ENCODE data around the gene TUBA4B.

The TUBA4B gene

DNA sequence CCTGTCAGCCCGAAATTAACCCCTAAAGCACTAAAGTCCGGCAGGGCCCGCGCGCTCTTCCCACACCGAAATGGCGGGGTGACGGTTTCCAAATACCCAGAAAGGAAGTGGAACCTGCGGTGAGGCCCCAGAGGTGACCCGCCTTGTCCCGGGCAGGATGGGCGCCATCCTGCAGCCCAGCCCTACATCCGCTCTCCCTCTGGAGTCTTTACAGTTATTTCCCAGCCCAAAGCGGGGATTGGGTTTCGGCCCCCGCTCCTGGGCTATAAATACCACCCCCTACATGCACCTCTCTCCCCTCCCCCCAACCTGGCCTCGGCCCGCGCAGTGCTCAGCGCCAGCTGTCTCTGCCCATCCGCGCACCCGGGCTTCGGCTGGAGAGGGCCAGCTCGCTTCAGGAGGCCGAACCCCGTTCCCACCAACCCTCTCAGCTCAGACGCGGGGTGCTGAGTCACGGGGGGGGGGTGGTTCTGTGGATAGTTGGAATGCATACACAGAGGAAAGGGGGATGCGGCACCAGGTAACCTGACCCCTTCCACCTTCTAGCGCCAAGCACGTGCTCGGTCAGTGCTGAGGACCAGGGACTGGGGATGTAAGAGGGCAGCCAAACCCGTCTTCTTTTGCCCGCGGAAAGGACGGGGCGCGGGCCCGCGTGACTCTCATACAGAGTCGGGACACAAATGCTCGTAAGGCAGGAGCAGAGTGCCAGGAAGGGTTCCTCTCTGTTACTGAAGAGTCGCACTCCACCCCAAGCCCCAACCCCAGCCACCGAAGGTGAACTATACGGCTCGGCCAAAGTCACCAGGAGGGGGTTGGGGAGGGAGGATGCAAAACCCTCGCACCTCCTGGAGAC is at the start of gene TUBA4B:
Gene TUBA4B, plus strand, starts transcription at position 344 of the 853 bp plus-strand sequence. Its CDS starts 165 bp downstream, at position 509.
- H3K4me1 ChIP-seq (ENCODE audit: control insufficient read depth in 5 of 5, insufficient read depth in 5 of 5, low read length in 5 of 5), result peaks cover 7 to 52% (median 40%) of the 10 kb centered on the region in 5 donors
- H3K27me3 ChIP-seq (ENCODE audit: control insufficient read depth in 5 of 5, insufficient read depth in 4 of 5, low read length in 5 of 5), result peaks cover 8 to 36% (median 29%) of the 10 kb centered on the region in 5 donors
- H3K36me3 ChIP-seq (ENCODE audit: control insufficient read depth in 5 of 5, insufficient read depth in 5 of 5, low read length in 5 of 5), result peaks cover 0 to 22% (median 8%) of the 10 kb centered on the region in 5 donors
- peak within 1 kb of the TSS in 4 of 5 donors; percentile 20 to 69 (median 58) for H3K9ac ChIP-seq (ENCODE audit: low read length in 5 of 5)
- H3K9me3 ChIP-seq (ENCODE audit: control insufficient read depth in 5 of 5, low read length in 5 of 5), result no peaks in the 10 kb centered on the region
- H3K4me3 ChIP-seq (ENCODE audit: low read depth in 1 of 5, low read length in 5 of 5), result peak within 1 kb of the TSS; percentile 36 to 82 (median 69)
- no peak within 1 kb of the TSS for H3K27ac ChIP-seq (ENCODE audit: low read depth, low read length)

DNA sequence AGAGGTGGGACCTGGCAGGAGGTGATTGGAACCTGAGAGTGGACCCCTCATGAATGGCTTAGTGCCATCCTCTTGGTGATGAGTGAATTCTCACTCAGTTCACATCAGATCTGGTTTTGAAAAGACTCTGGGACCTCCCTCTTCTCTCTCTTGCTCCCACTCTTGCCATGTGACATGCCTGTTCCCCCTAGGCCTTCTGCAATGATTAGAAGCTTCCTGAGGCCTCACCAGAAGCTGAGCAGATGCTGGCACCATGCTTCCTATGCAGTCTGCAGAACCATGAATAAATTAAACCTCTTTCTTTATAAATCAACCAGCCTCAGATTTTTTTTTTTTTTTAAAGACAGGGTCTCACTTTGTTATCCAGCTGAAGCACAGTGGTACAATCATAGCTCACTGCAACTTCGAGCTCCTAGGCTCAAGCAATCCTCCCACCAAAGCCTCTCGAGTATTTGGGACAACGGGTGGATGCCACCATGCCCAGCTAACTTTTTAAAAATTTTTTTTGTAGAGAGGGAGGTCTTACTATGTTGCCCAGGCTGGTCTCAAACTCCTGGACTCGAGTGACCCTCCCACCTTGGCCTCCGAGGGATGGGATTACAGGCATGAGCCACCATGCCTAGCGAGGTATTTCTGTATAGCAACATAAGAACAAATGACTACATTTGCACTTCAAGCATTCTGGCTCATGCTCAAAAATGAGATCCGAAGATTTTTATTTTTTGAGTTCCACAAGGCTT is 48.4 kb upstream of the TUBA4B start:
- Histone ChIP-seq H3K4me1 (ENCODE audit: control insufficient read depth in 5 of 5, insufficient read depth in 5 of 5, low read length in 5 of 5) (peaks cover 9 to 27% (median 23%) of the 10 kb centered on the region in 5 donors), H3K9me3 (ENCODE audit: control insufficient read depth in 5 of 5, low read length in 5 of 5) (no peaks in the 10 kb centered on the region), H3K27me3 (ENCODE audit: control insufficient read depth in 5 of 5, insufficient read depth in 4 of 5, low read length in 5 of 5) (no peaks in the 10 kb centered on the region), H3K27ac (ENCODE audit: low read depth, low read length) (no peak overlapping the region), H3K9ac (ENCODE audit: low read length in 5 of 5) (no peak overlapping the region), H3K36me3 (ENCODE audit: control insufficient read depth in 5 of 5, insufficient read depth in 5 of 5, low read length in 5 of 5) (peaks cover 0 to 20% (median 15%) of the 10 kb centered on the region in 5 donors), H3K4me3 (ENCODE audit: low read depth in 1 of 5, low read length in 5 of 5) (no peak overlapping the region)

DNA sequence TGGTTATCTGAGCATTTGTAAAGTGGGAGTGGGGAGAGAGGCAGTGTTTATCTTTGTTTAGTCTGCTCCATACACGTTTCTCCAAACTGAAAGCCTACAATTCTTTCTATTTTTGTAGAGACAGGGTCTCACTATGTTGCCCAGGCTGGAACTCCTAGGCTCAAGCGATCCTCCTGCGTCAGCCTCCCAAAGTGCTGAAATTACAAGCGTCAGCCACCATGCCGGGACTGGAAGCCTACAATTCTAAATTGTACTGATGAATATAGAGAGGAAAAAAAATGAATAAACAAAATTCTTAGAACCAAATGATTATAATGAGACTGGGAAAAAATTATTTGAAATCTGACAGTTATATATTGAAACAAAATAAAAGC is 47.9 kb upstream of the TUBA4B start:
- Histone ChIP-seq H3K4me1 (ENCODE audit: control insufficient read depth in 5 of 5, insufficient read depth in 5 of 5, low read length in 5 of 5) (peaks cover 9 to 23% (median 19%) of the 10 kb centered on the region in 5 donors), H3K4me3 (ENCODE audit: low read depth in 1 of 5, low read length in 5 of 5) (no peak overlapping the region), H3K9ac (ENCODE audit: low read length in 5 of 5) (no peak overlapping the region), H3K9me3 (ENCODE audit: control insufficient read depth in 5 of 5, low read length in 5 of 5) (no peaks in the 10 kb centered on the region), H3K27ac (ENCODE audit: low read depth, low read length) (no peak overlapping the region), H3K27me3 (ENCODE audit: control insufficient read depth in 5 of 5, insufficient read depth in 4 of 5, low read length in 5 of 5) (no peaks in the 10 kb centered on the region), H3K36me3 (ENCODE audit: control insufficient read depth in 5 of 5, insufficient read depth in 5 of 5, low read length in 5 of 5) (peaks cover 0 to 26% (median 21%) of the 10 kb centered on the region in 5 donors)

DNA sequence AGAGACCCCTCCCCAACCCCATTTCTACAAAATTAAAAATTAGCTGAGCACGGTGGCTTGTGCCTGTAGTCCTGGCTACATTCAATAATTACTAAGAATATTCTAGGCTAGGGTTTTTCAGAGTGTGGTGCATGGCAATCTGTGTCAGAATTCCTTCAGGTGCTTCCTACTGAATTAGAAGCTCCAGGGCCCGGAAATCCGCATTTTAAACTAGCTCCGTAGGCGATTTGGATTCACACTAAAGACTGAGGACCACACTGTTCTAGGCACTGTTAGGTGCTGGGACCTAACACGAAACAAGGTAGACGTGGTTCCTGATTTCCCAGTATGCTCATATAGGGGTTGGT is 47.1 kb upstream of the TUBA4B start:
- H3K36me3 ChIP-seq (ENCODE audit: control insufficient read depth in 5 of 5, insufficient read depth in 5 of 5, low read length in 5 of 5), result peaks cover 0 to 31% (median 29%) of the 10 kb centered on the region in 5 donors
- H3K9ac ChIP-seq (ENCODE audit: low read length in 5 of 5), result peak overlapping the region; percentile 75 to 92 (median 85)
- H3K9me3 ChIP-seq (ENCODE audit: control insufficient read depth in 5 of 5, low read length in 5 of 5), result no peaks in the 10 kb centered on the region
- H3K4me3 ChIP-seq (ENCODE audit: low read depth in 1 of 5, low read length in 5 of 5), result peak overlapping the region; percentile 69 to 96 (median 81)
- peaks cover 9 to 23% (median 19%) of the 10 kb centered on the region in 5 donors for H3K4me1 ChIP-seq (ENCODE audit: control insufficient read depth in 5 of 5, insufficient read depth in 5 of 5, low read length in 5 of 5)
- H3K27me3 ChIP-seq (ENCODE audit: control insufficient read depth in 5 of 5, insufficient read depth in 4 of 5, low read length in 5 of 5), result no peaks in the 10 kb centered on the region
- H3K27ac ChIP-seq (ENCODE audit: low read depth, low read length), result peak overlapping the region; percentile 78

DNA sequence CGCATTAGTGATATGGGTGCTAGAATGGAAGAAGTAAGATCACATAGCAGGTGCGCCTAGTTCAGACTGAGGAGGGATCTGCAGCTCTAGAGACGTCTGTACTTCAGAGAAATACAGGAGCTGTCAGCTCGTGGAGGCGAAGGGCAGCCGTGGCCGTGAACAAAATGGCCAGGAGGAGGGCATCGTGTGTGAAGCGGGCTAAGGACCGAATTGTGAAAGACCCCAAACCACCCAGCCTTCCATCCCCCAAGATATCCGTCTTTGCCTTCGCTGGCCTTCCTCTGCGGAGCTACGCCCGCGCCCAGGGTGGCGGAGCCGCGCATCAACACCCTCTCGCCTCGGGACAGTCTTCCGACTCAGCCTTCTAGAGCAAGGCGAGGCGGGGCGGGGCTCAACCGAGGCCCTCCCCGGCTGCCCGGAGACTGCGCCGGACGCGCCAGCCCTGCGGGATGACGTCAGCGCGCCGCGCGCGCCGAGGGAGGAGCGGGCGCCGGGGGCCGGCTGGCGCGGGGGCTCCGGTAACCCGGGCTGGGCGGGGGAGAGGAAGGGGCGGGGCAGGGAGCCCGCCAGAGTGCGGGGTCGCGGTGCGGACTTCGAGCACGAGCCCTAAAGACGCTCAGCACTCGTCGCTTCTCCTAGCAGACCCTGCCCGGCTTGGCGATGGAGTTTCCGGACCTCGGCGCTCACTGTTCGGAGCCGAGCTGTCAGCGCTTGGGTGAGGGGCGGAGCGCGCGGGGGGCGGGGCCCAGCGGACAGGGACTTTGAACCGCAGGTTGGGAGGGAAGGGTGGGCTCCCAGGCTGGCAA is 46.5 kb upstream of the TUBA4B start, which contains the start of gene ZFAND2B:
Gene ZFAND2B, plus strand, starts transcription at position 455 of the 806 bp plus-strand sequence. Its CDS starts 206 bp downstream, at position 661.
- no peaks in the 10 kb centered on the region for H3K27me3 ChIP-seq (ENCODE audit: control insufficient read depth in 5 of 5, insufficient read depth in 4 of 5, low read length in 5 of 5)
- H3K9ac ChIP-seq (ENCODE audit: low read length in 5 of 5), result peak within 1 kb of the TSS; percentile 75 to 92 (median 85)
- peaks cover 9 to 23% (median 22%) of the 10 kb centered on the region in 5 donors for H3K4me1 ChIP-seq (ENCODE audit: control insufficient read depth in 5 of 5, insufficient read depth in 5 of 5, low read length in 5 of 5)
- H3K4me3 ChIP-seq (ENCODE audit: low read depth in 1 of 5, low read length in 5 of 5), result peak within 1 kb of the TSS; percentile 69 to 96 (median 81)
- peaks cover 0 to 35% (median 32%) of the 10 kb centered on the region in 5 donors for H3K36me3 ChIP-seq (ENCODE audit: control insufficient read depth in 5 of 5, insufficient read depth in 5 of 5, low read length in 5 of 5)
- peak within 1 kb of the TSS; percentile 78 for H3K27ac ChIP-seq (ENCODE audit: low read depth, low read length)
- H3K9me3 ChIP-seq (ENCODE audit: control insufficient read depth in 5 of 5, low read length in 5 of 5), result no peaks in the 10 kb centered on the region

DNA sequence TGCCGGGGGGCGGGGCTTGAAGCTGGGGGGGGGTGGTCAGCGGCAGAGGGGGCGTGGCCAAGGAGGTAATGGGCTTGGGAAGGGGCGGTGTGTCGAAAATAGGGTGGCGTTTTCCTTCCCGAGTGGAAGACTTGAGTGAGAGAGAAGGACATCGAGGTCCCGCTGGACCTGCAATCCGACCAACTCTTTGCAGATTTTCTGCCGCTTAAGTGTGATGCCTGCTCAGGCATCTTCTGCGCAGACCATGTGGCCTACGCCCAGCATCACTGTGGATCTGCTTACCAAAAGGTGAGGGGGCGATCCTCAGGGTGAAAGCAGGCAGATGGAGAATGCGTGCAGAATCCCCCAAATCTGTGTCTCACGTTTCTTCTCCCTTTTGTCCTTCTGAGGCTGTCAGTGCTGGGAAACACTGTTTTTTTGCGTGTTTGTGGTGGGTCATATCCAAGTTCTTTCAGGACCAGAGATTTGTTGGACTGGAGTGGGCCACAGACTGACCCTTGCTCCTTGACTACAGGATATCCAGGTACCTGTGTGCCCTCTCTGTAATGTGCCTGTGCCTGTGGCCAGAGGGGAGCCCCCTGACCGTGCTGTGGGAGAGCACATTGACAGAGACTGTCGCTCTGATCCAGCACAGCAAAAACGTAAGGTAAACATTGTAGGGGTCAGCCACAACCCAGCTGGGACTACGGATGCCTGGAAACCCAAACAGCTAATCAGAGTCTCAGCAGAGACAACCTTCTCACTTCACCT is 45.7 kb upstream of the TUBA4B start:
- H3K27ac ChIP-seq (ENCODE audit: low read depth, low read length), result peak overlapping the region; percentile 78
- peak overlapping the region in 4 of 5 donors; percentile 33 to 73 (median 46) for H3K9ac ChIP-seq (ENCODE audit: low read length in 5 of 5)
- H3K36me3 ChIP-seq (ENCODE audit: control insufficient read depth in 5 of 5, insufficient read depth in 5 of 5, low read length in 5 of 5), result peaks cover 0 to 38% (median 35%) of the 10 kb centered on the region in 5 donors

DNA sequence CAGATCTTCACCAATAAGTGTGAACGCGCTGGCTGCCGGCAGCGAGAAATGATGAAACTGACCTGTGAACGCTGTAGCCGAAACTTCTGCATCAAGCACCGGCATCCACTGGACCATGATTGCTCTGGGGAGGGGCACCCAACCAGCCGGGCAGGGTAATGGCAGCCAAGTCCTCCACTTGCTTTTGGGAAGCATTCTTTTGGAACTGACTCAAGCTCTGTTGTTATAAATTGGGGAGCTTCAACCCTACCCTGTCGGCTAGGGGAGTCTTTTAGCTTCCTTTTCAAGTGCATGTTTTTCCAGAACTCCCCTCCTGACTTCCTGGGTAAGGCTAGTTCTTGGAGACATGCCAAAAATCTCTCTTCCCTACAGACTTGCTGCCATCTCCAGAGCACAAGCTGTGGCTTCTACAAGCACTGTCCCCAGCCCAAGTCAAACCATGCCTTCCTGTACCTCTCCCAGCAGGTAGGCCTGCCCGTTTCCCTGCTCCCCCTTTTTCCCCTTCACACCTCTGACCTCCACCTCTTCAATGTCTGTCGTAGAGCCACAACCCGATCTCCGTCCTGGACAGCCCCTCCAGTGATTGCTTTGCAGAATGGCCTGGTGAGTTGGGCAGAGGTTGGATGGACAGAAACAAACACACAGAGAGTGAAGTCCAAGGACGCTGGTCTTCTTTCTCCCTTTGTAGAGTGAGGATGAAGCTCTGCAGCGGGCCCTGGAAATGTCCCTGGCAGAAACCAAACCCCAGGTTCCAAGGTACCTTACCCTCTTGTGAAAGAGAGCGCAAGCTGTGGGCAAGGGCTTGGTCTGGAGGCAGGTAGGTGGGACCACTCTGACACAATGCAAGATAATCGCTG is 44.9 kb upstream of the TUBA4B start:
- H3K9me3 ChIP-seq (ENCODE audit: control insufficient read depth in 5 of 5, low read length in 5 of 5), result no peaks in the 10 kb centered on the region
- peak overlapping the region in 3 of 5 donors; percentile 79 to 86 (median 81) for H3K4me3 ChIP-seq (ENCODE audit: low read depth in 1 of 5, low read length in 5 of 5)
- H3K27me3 ChIP-seq (ENCODE audit: control insufficient read depth in 5 of 5, insufficient read depth in 4 of 5, low read length in 5 of 5), result no peaks in the 10 kb centered on the region
- peak overlapping the region; percentile 78 for H3K27ac ChIP-seq (ENCODE audit: low read depth, low read length)
- peaks cover 0 to 44% (median 41%) of the 10 kb centered on the region in 5 donors for H3K36me3 ChIP-seq (ENCODE audit: control insufficient read depth in 5 of 5, insufficient read depth in 5 of 5, low read length in 5 of 5)
- peaks cover 9 to 23% (median 22%) of the 10 kb centered on the region in 5 donors for H3K4me1 ChIP-seq (ENCODE audit: control insufficient read depth in 5 of 5, insufficient read depth in 5 of 5, low read length in 5 of 5)
- peak overlapping the region in 2 of 5 donors; percentile 57 to 73 for H3K9ac ChIP-seq (ENCODE audit: low read length in 5 of 5)

More for the DNA sequence above, 45.7 kb upstream of the TUBA4B start:
- peaks cover 9 to 23% (median 22%) of the 10 kb centered on the region in 5 donors for H3K4me1 ChIP-seq (ENCODE audit: control insufficient read depth in 5 of 5, insufficient read depth in 5 of 5, low read length in 5 of 5)
- H3K9me3 ChIP-seq (ENCODE audit: control insufficient read depth in 5 of 5, low read length in 5 of 5), result no peaks in the 10 kb centered on the region
- H3K4me3 ChIP-seq (ENCODE audit: low read depth in 1 of 5, low read length in 5 of 5), result peak overlapping the region; percentile 69 to 86 (median 79)
- no peaks in the 10 kb centered on the region for H3K27me3 ChIP-seq (ENCODE audit: control insufficient read depth in 5 of 5, insufficient read depth in 4 of 5, low read length in 5 of 5)

DNA sequence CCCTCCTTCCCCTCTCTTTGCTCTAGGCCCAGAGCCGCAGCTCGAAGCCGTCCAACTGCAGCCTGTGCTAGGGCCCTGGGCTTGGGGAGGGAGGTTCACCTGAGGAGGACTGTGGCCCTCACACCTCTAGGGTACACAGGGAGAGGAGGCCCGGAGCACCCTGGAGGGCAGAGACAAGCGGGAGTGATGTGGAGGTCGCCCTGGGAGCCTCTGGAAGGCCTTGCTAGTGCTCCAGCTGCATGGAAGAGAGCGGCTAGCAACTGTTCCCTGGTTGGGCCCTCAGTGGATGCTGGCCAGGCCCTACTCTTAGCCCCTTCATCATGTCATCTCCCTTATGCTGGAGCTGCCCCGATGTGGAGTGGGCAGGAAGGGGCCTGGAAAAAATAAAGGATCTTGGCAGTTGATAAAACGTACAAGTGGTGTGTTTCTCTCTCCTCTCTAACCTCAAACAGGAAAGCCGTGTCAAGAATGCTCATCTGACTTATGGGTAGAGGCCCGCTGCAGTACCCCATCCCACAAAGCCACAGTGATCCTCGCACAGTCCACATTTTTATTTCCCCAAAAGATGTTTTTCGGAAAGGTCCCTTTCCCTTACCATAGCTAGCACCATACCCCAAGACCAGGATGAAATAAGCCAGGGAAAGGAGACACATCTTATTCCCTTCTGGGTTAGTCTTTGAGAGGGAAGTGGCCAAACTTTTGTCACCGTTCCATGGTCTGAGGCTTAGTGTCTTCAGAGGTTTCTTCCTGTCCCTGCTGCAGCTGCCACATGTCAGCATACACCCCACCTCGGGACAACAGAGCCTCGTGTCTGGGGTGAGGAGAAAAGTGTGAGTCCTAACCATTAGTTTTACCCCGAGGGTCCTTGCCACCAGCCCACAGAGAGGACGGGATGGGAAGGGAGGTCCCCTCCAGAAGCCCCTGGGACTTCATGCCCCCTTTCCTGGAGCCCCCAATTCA is 43.5 kb upstream of the TUBA4B start:
- Histone ChIP-seq H3K4me1 (ENCODE audit: control insufficient read depth in 5 of 5, insufficient read depth in 5 of 5, low read length in 5 of 5) (peaks cover 9 to 23% (median 22%) of the 10 kb centered on the region in 5 donors), H3K4me3 (ENCODE audit: low read depth in 1 of 5, low read length in 5 of 5) (no peak overlapping the region), H3K9me3 (ENCODE audit: control insufficient read depth in 5 of 5, low read length in 5 of 5) (no peaks in the 10 kb centered on the region), H3K9ac (ENCODE audit: low read length in 5 of 5) (peak overlapping the region in 1 of 5 donors; percentile 19), H3K27ac (ENCODE audit: low read depth, low read length) (no peak overlapping the region), H3K27me3 (ENCODE audit: control insufficient read depth in 5 of 5, insufficient read depth in 4 of 5, low read length in 5 of 5) (no peaks in the 10 kb centered on the region), H3K36me3 (ENCODE audit: control insufficient read depth in 5 of 5, insufficient read depth in 5 of 5, low read length in 5 of 5) (peaks cover 0 to 58% (median 54%) of the 10 kb centered on the region in 5 donors)

All from subcutaneous abdominal adipose tissue (tissue), 5 donors.